ENCODE measurements around the gene URB1.

GRCh38 chr21:32351428-32351827 lies 41.4 kb downstream of the URB1 start:
- TF ChIP-seq CTCF (IDR thresholded peaks at IDR 0.05) (no peak), EP300 (IDR thresholded peaks at IDR 0.05) (no peak), POLR2A (IDR thresholded peaks at IDR 0.05) (no peak), POLR2AphosphoS5 (IDR thresholded peaks at IDR 0.05) (no peak)
